DMS79 treated with DMSO at 0.1 percent for 48 hours (cell line): ENCODE results near the gene CX3CL1.
"Not testable (repeated sequence)": the region's sequence is repeated elsewhere in the genome, so short reads cannot be mapped to it uniquely, and the experiment has no call there.

Source experiments
- DNase-seq: peaks from one replicate; lab custom pipeline; 2025; lab: John Stamatoyannopoulos, UW

The CX3CL1 gene

GRCh38 chr16:57372372-57373116 lies at the start of gene CX3CL1:
TSS of gene CX3CL1 (plus strand) at chr16:57372490. CDS start at chr16:57372569, 79 bp downstream.
- DNase-seq: peak; percentile 43

GRCh38 chr16:57324749-57325148 lies 47.5 kb upstream of the CX3CL1 start:
- no peak for DNase-seq

GRCh38 chr16:57325458-57325857 lies 46.8 kb upstream of the CX3CL1 start:
- no peak for DNase-seq

- no peak for DNase-seq
Measured at GRCh38 chr16:57329718-57330327, 42.5 kb upstream of the CX3CL1 start.

GRCh38 chr16:57331355-57331754 lies 40.9 kb upstream of the CX3CL1 start:
- no peak for DNase-seq

- no peak for DNase-seq
Measured at GRCh38 chr16:57333402-57333801, 38.9 kb upstream of the CX3CL1 start.

- no peak for DNase-seq
Measured at GRCh38 chr16:57335366-57335765, 36.9 kb upstream of the CX3CL1 start.

- DNase-seq: no peak
Measured at GRCh38 chr16:57341062-57341440, 31.2 kb upstream of the CX3CL1 start.

- DNase-seq: peak; percentile 65
Measured at GRCh38 chr16:57341441-57342303, 30.6 kb upstream of the CX3CL1 start.

- not testable (repeated sequence) for DNase-seq
Measured at GRCh38 chr16:57342606-57343005, 29.7 kb upstream of the CX3CL1 start.

- no peak for DNase-seq
Measured at GRCh38 chr16:57343221-57343620, 29.1 kb upstream of the CX3CL1 start.

GRCh38 chr16:57344094-57344493 lies 28.2 kb upstream of the CX3CL1 start:
- DNase-seq: not testable (repeated sequence)

- DNase-seq: no peak
Measured at GRCh38 chr16:57345021-57345420, 27.3 kb upstream of the CX3CL1 start.

- no peak for DNase-seq
Measured at GRCh38 chr16:57345666-57346204, 26.6 kb upstream of the CX3CL1 start.

- no peak for DNase-seq
Measured at GRCh38 chr16:57347858-57348257, 24.4 kb upstream of the CX3CL1 start.

GRCh38 chr16:57348327-57348726 lies 24.0 kb upstream of the CX3CL1 start:
- no peak for DNase-seq

- DNase-seq: no peak
Measured at GRCh38 chr16:57349212-57350031, 22.9 kb upstream of the CX3CL1 start.

- no peak for DNase-seq
Measured at GRCh38 chr16:57352636-57353047, 19.6 kb upstream of the CX3CL1 start.

- DNase-seq: no peak
Measured at GRCh38 chr16:57354311-57354710, 18.0 kb upstream of the CX3CL1 start.

- no peak for DNase-seq
Measured at GRCh38 chr16:57355898-57356414, 16.3 kb upstream of the CX3CL1 start.

- no peak for DNase-seq
Measured at GRCh38 chr16:57356547-57356946, 15.7 kb upstream of the CX3CL1 start.
